ENCODE data around the gene MYO15A. TPM values are rescaled to one million over a fixed set of nuclear protein-coding genes. Genes with fewer than 3 reads are reported as not detected.

Gene MYO15A
- total RNA-seq, 1 donor from 2014 or later = 1.6 TPM

DNA sequence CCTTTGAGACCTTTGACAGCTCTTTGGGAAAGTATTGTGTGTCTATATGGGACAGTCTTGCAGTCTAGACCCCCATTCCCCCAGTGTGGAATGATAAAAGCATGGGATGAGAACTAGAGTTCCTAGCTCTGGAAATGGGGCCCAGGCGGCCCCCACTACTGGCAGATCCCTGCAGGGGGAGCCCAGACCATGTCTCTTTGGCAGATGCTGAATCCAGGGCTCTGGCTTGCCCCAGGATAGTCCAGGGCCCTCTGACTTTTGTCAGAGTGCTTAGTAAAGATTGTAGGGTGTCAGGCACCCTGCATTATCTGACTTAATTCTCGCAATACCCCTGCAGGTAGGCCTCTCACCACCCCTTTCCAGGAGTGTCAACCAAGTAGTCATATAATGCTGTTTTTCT is 83.4 kb downstream of the MYO15A start:
- H3K27me3 Mint-ChIP-seq (ENCODE audit: unreplicated experiment) = peaks cover 2% of the 10 kb centered on the region
- peaks cover 19% of the 10 kb centered on the region for H3K36me3 Mint-ChIP-seq (ENCODE audit: low read depth, unreplicated experiment)

GRCh38 chr17:18194394-18194793 is 85.8 kb downstream of the MYO15A start:
- no peak overlapping the region for H3K4me3 Mint-ChIP-seq (ENCODE audit: unreplicated experiment)
- H3K36me3 Mint-ChIP-seq (ENCODE audit: low read depth, unreplicated experiment) = peaks cover 29% of the 10 kb centered on the region
- peaks cover 2% of the 10 kb centered on the region for H3K27me3 Mint-ChIP-seq (ENCODE audit: unreplicated experiment)
- peaks cover 17% of the 10 kb centered on the region for H3K4me1 Mint-ChIP-seq (ENCODE audit: unreplicated experiment)
- H3K9me3 Mint-ChIP-seq (ENCODE audit: unreplicated experiment) = no peaks in the 10 kb centered on the region
- no peak for DNase-seq (ENCODE audit: low spot score)
- H3K27ac Mint-ChIP-seq (ENCODE audit: unreplicated experiment) = no peak overlapping the region
- TF ChIP-seq, protein P1, sequence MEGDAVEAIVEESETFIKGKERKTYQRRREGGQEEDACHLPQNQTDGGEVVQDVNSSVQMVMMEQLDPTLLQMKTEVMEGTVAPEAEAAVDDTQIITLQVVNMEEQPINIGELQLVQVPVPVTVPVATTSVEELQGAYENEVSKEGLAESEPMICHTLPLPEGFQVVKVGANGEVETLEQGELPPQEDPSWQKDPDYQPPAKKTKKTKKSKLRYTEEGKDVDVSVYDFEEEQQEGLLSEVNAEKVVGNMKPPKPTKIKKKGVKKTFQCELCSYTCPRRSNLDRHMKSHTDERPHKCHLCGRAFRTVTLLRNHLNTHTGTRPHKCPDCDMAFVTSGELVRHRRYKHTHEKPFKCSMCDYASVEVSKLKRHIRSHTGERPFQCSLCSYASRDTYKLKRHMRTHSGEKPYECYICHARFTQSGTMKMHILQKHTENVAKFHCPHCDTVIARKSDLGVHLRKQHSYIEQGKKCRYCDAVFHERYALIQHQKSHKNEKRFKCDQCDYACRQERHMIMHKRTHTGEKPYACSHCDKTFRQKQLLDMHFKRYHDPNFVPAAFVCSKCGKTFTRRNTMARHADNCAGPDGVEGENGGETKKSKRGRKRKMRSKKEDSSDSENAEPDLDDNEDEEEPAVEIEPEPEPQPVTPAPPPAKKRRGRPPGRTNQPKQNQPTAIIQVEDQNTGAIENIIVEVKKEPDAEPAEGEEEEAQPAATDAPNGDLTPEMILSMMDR (IDR thresholded peaks at IDR 0.05; ENCODE audit: unreplicated experiment) = no peak

More for the DNA sequence above, 83.4 kb downstream of the MYO15A start:
- H3K4me3 Mint-ChIP-seq (ENCODE audit: unreplicated experiment) = no peak overlapping the region
- H3K27ac Mint-ChIP-seq (ENCODE audit: unreplicated experiment) = no peak overlapping the region
- H3K9me3 Mint-ChIP-seq (ENCODE audit: unreplicated experiment) = no peaks in the 10 kb centered on the region
- peaks cover 33% of the 10 kb centered on the region for H3K4me1 Mint-ChIP-seq (ENCODE audit: unreplicated experiment)
- TF ChIP-seq, protein P1 (IDR thresholded peaks at IDR 0.05; ENCODE audit: unreplicated experiment) = no peak
- no peak for DNase-seq (ENCODE audit: low spot score)

DNA sequence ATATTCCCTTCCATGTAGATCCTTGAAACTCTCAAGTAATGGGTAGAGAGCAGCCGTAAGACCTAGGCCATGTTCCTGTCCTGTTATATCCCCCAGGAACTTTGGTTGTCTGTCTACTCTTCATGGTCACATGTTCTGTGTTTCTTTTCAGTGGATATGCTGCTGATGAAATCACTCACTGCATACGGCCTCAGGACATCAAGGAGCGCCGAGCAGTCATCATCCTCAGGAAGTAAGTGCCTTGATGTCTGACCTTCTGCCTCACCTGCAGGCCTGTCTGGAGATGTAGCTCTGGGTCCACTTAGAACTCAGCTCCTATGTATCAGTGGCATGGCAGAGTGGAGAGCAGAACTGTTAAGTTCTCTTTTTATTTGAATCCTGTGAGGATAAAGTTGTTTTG is 86.2 kb downstream of the MYO15A start:
- Mint-ChIP-seq H3K4me1 (ENCODE audit: unreplicated experiment) (peaks cover 13% of the 10 kb centered on the region), H3K4me3 (ENCODE audit: unreplicated experiment) (no peak overlapping the region), H3K27me3 (ENCODE audit: unreplicated experiment) (peaks cover 2% of the 10 kb centered on the region), H3K36me3 (ENCODE audit: low read depth, unreplicated experiment) (peaks cover 29% of the 10 kb centered on the region), H3K9me3 (ENCODE audit: unreplicated experiment) (no peaks in the 10 kb centered on the region), H3K27ac (ENCODE audit: unreplicated experiment) (no peak overlapping the region)
- DNase-seq (ENCODE audit: low spot score) = no peak
- TF ChIP-seq, protein P1 (IDR thresholded peaks at IDR 0.05; ENCODE audit: unreplicated experiment) = no peak

GRCh38 chr17:18195246-18195645 is 86.7 kb downstream of the MYO15A start:
- Mint-ChIP-seq H3K27ac (ENCODE audit: unreplicated experiment) (no peak overlapping the region), H3K4me3 (ENCODE audit: unreplicated experiment) (no peak overlapping the region), H3K36me3 (ENCODE audit: low read depth, unreplicated experiment) (peaks cover 29% of the 10 kb centered on the region), H3K4me1 (ENCODE audit: unreplicated experiment) (peaks cover 11% of the 10 kb centered on the region), H3K9me3 (ENCODE audit: unreplicated experiment) (no peaks in the 10 kb centered on the region), H3K27me3 (ENCODE audit: unreplicated experiment) (no peaks in the 10 kb centered on the region)
- DNase-seq (ENCODE audit: low spot score) = no peak
- TF ChIP-seq, protein P1 (IDR thresholded peaks at IDR 0.05; ENCODE audit: unreplicated experiment) = no peak

DNA sequence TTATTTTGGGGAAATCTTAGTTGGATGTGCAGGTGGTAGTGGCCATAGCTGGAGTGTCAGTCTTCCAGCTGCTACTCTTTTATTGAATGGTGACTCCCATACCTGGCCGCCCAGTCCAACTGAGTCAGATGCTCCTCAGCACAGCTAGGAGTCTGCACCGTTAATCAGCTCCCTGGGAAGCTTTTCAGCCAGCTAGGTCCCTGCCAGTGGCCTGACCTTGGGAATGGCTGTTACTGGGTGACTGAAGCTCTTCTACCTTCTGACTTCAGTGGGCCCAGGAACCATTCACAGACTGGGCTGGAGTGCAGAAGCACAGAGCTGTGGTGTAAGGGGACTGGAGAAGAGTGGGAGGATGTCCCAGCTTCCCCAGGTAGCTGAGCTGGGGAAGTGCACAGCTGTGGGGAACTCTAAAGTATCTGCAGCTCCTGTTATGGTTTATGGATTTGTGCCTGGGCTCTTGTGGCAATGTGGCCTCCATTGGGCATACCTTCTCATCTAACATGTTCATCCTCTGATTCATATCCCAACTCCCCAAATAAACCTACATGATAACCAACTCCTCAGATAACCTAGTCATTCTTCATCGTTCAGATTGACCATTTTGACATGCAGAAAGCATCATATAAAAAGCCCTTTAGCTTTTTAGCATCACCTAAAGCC is 89.1 kb downstream of the MYO15A start:
- Mint-ChIP-seq H3K36me3 (ENCODE audit: low read depth, unreplicated experiment) (peaks cover 29% of the 10 kb centered on the region), H3K4me1 (ENCODE audit: unreplicated experiment) (no peaks in the 10 kb centered on the region), H3K27ac (ENCODE audit: unreplicated experiment) (no peak overlapping the region), H3K27me3 (ENCODE audit: unreplicated experiment) (peaks cover 2% of the 10 kb centered on the region), H3K9me3 (ENCODE audit: unreplicated experiment) (no peaks in the 10 kb centered on the region), H3K4me3 (ENCODE audit: unreplicated experiment) (peak overlapping the region; percentile 58)
- TF ChIP-seq, protein P1 (IDR thresholded peaks at IDR 0.05; ENCODE audit: unreplicated experiment) = no peak
- no peak for DNase-seq (ENCODE audit: low spot score)
